HG03432 (cell line): ENCODE measurements around the gene PTPN4.
"Not testable (repeated sequence)": the region's sequence is repeated elsewhere in the genome, so short reads cannot be mapped to it uniquely, and the experiment has no call there.

Experiments used
- ATAC-seq: cut with Tn5 transposase; IDR thresholded peaks from one replicate; pipeline ENCODE4 v1.9.1; 2021; ENCODE audit warnings: mild to moderate bottlenecking, moderate library complexity; ENCODE audit not compliant: unreplicated experiment

PTPN4 gene

DNA sequence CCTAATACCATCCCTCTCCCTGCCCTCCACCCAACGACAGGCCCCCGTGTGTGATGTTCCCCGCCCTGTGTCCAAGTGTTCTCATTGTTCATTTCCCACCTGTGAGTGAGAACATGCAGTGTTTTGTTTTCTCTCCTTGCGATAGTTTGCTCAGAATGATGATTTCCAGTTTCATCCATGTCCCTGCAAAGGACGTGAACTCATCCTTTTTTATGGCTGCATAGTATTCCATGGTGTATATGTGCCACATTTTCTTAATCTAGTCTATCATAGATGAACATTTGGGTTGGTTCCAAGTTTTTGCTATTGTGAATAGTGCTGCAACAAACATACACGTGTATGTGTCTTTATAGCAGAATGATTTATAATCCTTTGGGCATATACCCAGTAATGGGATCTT, 44.7 kb downstream of the PTPN4 start:
- ATAC-seq, result not testable (repeated sequence)

GRCh38 chr2:119808516-119809147, 48.9 kb downstream of the PTPN4 start:
- ATAC-seq, result no peak

DNA sequence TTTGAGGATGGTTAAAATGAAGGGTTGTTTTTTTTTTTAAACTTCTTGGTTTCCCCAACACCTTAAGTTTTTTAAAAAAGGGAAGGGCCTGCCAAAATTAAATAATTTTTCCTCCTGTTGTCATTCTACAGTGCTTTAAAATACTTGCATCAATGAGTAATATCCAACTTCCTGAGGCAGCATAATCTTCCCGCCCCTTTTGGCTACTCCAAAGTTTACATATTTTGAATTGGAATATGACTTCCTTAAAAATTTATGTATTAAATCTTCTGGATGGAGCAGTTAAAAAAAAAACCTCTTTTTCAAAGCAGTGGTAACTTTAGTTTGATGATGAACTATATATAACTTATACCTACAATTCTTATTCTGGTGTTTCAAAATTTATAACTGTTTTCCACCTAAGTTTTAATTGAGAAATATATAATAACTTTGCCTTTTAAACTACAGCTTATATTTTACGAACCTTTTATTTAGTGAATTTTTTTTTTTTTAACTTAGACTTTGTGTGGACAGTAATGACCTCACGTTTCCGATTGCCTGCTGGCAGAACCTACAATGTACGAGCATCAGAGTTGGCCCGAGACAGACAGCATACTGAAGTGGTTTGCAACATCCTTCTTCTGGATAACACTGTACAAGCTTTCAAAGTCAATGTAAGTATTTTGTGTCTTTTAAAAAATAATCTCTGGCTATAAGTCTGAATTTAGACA, 49.8 kb downstream of the PTPN4 start:
- no peak for ATAC-seq

GRCh38 chr2:119810049-119810630, 50.4 kb downstream of the PTPN4 start:
- no peak for ATAC-seq

DNA sequence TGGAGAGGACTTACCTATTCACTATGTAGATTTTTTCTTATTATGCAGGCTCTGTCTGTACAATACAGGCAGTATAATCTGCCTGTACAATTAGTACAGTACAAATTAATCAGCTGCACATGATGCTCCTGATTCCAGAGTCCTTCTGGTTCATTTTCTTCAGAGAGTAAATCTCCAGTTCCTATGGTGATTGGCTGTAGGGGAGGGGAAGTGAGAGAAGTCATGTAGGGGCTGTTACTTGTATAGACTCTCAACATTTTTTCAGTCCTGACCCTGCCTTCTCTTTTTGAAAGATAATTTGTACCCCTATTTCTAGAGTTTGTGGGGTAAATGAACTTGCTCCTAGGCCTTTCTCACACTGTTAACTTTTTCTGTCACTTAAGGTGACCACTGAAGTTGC, 54.5 kb downstream of the PTPN4 start:
- ATAC-seq, result no peak

DNA sequence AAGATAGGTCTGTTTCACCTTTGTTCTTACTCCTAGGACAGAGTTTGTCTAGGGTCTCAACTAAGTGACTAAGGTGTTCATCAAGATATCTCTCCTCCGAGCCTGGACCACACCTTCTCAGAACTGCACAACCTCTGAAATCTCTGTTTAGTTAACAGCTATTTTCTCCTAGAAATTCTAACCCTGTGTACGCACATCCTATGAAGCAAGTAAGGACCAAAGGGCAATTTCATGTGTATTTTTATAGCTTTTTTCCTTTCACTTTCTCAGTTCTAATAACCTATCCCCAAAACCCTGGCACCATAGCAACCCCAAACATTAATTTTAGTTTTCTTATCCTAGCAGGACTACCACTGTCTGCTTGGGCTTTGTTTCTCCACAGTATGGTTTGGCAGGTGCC, 59.1 kb downstream of the PTPN4 start:
- no peak for ATAC-seq

DNA sequence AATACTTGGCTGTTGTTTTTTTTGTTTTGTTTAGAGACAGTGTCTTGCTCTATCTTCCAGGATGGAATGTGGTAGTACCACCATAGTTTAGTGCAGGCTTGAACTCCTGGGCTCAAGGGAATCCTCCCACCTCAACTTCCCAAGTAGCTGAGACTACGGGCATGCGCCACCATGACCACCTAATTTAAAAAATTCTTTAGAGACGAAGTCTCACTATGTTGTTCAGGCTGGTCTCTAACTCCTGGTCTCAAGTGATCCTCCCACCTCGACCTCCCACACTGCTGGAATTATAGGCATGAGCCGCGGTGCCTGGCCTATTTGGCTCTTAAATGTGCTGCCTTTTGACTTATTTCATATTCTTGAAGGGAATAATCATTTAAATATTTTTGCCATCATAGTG, 60.1 kb downstream of the PTPN4 start:
- ATAC-seq, result no peak

DNA sequence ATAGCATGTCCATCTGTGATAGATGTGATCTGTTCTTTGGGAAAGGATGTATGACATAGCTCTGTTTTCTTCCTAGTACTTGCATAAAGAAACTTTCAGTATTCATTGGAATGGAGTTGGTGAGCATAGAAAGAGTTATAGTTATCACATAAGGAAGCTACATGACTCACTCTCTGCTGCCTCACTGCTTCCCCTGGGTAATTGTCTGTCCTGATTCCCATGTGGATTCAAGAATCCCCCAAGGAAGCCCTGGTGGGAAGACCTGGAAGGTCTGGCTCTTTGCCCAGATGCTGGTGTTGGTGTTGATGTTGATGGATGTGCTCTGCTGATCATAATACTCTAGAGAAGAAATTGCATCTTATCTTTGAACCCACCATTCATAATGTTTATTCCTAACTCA, 60.6 kb downstream of the PTPN4 start:
- ATAC-seq, result no peak

DNA sequence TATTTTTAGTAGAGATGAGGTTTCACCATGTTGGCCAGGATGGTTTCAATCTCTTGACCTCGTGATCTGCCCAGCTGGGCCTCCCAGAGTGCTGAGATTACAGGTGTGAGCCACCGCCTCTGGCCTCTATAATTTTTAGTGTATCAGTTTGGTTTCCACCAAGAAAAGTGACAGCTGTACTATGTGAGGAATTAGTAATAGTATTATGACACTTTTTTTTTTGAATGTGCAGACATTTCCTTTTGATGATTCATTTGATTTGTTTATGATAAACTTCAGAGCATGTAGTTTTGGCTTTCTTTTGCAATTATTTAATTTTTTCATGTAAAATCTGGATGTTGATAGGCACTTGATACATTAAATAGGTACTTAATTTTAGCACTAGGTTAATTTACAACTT, 61.5 kb downstream of the PTPN4 start:
- no peak for ATAC-seq

DNA sequence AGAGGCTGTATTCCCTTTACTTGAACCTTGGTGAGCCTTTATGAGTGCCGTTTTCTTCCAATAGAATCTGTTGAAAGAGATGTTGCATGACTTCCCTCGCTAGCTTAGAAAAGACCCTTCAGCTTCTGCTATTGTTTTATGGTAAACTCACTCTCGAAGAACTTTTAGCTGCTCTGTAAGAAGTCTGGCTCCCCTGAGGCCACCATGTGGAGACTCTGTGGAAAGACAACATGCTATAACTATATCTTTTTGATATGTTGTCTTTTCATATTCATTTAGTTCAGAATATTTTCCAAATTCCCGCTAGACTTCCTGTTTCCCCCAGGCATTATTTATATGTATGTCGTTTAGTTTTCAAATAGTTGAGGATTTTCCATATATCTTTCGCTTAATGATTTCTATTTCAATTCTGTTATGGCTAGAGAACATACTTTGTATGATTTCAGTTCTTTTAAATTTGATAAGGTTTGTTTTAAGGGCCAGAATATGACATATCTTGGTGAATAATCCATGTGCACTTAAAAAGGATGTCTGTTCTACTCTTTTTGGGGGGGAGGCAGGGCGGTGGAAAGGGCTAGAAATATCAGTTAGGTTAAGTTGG, 64.1 kb downstream of the PTPN4 start:
- no peak for ATAC-seq

- peak; percentile 83 for ATAC-seq
These were observed 66.7 kb downstream of the PTPN4 start for GRCh38 chr2:119826370-119826961.

DNA sequence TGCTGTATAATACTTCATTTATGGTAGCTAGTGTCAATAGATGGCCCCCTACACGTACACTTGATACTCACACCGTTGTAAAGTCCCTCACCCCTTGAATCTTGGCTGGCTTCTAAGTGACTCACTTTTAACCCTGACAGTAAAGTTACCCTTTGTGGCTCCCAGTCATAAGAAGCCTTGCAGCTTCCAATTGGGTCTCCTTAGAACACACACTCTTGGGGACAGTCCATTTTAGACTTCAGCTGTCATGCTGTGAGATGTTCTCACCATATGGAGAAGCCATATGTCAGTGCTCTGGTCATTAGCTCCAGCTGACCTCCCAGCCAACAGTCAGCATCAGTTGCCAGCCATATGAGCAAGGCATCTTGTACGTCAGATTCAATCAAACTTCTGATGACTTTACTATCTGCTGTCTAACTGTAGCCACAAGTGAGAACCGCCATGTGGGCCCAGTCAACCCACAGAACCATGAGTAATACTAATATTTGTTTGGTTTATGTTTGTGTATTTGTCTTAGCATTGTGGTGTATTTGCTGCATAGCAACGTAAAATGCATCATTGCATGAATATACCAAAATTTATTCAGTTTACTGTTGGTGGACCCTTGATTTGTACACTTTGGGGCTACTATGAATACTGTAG, 68.3 kb downstream of the PTPN4 start:
- no peak for ATAC-seq

- ATAC-seq, result no peak
These were observed 76.9 kb downstream of the PTPN4 start for GRCh38 chr2:119836455-119837142.

DNA sequence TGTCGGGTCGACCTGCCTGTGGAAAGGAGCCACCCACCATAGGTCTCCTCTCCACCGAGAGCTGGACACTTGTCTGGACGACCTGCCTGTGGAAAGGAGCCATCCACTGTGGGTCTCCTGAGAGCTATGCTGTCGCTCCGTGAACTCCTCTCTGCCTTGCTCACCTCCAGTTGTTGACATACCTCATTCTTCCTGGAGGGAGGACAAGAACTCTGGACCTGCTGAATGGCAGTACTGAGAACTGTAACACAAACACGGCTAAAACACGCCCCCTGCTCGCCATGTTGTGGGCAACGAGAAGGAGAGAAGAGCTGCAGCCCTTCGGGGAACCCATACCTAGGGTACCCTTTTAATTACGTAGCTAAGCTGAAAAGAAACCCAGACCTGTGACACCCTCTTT, 77.6 kb downstream of the PTPN4 start:
- no peak for ATAC-seq

GRCh38 chr2:119837759-119838158, 78.0 kb downstream of the PTPN4 start:
- ATAC-seq, result no peak

DNA sequence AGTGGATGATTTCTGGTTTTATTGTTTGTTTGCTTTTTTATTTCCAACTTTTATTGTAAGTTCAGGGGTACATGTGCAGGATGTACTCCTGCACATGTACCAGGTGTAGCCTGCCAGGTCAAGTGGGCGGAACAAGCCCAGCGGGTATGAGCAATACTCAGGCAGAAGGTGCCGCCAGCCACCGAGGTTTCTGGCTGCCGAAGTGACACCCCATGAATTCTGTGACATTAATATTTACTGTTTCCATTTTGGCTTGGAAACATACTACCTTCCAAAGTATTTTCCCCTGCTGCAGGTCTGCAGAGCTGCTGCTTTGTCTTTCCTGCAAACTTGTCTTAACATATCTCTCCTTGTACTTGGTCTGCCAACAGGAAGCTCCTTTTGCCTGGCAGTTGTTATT, 78.5 kb downstream of the PTPN4 start:
- ATAC-seq, result no peak

- ATAC-seq, result no peak
These were observed 81.8 kb downstream of the PTPN4 start for GRCh38 chr2:119841550-119841949.

GRCh38 chr2:119846021-119846420, 86.3 kb downstream of the PTPN4 start:
- no peak for ATAC-seq

DNA sequence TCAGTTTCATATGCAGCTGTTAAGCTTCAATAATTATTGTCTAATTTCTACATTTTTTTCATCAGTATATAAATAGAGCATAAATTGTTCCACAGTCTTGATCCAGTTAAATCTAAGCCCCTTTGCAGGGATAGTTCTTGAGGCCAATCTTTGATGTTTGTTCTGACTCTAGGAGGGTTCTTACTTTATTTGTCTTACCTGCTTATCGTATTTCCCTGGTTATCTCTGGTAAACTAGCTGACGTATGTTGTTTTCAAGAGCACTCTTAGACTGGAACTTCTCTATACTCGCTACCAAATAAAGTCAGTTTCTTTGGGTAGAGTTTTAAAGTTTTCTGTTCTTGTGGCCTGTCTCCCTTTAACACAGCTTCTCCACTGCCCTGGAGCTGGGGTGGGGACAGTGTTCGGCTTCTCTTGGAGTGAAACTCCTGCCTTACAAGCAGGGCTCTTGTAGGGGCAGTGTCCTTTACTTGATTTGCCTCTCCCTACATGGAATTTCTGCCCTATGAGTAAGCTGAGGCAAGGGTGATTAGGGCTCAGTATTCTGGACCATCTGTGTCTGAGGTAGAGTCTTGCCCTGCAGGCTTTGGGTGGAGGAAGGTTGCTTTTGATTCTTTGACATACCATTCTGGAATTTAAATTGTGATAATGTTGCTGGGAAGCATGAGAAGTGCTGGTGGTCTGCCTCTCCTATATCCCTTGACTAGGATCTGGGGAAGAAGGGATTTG, 90.3 kb downstream of the PTPN4 start:
- no peak for ATAC-seq

DNA sequence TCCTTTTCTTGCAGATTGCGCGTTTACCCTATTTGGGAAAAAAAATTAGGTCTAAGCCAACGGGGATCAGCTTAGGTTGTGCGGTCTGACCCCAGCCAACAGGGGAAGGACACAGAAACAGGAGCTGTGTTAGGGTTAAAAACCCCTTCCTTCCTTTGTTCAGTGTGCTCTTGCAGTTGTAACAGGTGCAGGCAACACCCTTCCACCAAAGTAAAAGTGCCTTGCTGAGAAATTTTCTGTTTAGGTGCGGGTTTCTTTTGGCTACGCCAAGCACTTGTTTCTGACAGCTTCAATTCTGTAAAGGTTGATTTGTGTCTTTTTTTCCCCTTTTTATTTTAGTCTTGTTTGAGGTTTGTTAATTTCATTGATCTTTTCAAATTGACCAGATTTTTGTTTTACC, 92.5 kb downstream of the PTPN4 start:
- ATAC-seq, result no peak
